Progenitor cell of endocrine pancreas (in vitro differentiated cells): Measurements from ENCODE around the gene RAP1GAP2. TPM values are rescaled to one million over a fixed set of nuclear protein-coding genes. Genes with fewer than 3 reads are reported as not detected.

Experiments
- DNase-seq: peaks from one replicate; pipeline ENCODE4 v3.0.0; 2021; ENCODE audit warnings: low spot score; ENCODE audit not compliant: unreplicated experiment
- H3K27ac Mint-ChIP-seq: 2 replicates; pipeline ENCODE4 v1.8.0; 2021; ENCODE audit warnings: mild to moderate bottlenecking, moderate library complexity, mixed read lengths
- H3K27me3 Mint-ChIP-seq: 2 replicates; pipeline ENCODE4 v1.8.0; 2021; ENCODE audit warnings: mixed read lengths
- H3K36me3 Mint-ChIP-seq: 2 replicates; pipeline ENCODE4 v1.8.0; 2022; ENCODE audit warnings: mixed read lengths; ENCODE audit not compliant: insufficient read depth
- H3K4me1 Mint-ChIP-seq: 2 replicates; pipeline ENCODE4 v1.8.0; 2021; ENCODE audit warnings: low read depth, mixed read lengths
- H3K4me3 Mint-ChIP-seq: 2 replicates; pipeline ENCODE4 v1.8.0; 2021; ENCODE audit warnings: low read depth, mild to moderate bottlenecking, moderate library complexity, mixed read lengths
- H3K9me3 Mint-ChIP-seq: 2 replicates; pipeline ENCODE4 v1.8.0; 2021; ENCODE audit warnings: low read depth, mixed read lengths
- total RNA-seq: library from RNA; stranded (reverse); gene quantifications from 2 replicates; pipeline ENCODE4 v1.2.1, GENCODE V29; 2021
- TF ChIP-seq, protein P1 (sequence below): fragments of 200-600 bp; sonication (generic); IDR thresholded peaks from one replicate; pipeline ENCODE4 v1.5.0; 2021; ENCODE audit warnings: antibody characterized with exemption, mild to moderate bottlenecking; ENCODE audit not compliant: unreplicated experiment

The RAP1GAP2 gene
- total RNA-seq, 1 donor from 2014 or later, result 116 TPM

DNA sequence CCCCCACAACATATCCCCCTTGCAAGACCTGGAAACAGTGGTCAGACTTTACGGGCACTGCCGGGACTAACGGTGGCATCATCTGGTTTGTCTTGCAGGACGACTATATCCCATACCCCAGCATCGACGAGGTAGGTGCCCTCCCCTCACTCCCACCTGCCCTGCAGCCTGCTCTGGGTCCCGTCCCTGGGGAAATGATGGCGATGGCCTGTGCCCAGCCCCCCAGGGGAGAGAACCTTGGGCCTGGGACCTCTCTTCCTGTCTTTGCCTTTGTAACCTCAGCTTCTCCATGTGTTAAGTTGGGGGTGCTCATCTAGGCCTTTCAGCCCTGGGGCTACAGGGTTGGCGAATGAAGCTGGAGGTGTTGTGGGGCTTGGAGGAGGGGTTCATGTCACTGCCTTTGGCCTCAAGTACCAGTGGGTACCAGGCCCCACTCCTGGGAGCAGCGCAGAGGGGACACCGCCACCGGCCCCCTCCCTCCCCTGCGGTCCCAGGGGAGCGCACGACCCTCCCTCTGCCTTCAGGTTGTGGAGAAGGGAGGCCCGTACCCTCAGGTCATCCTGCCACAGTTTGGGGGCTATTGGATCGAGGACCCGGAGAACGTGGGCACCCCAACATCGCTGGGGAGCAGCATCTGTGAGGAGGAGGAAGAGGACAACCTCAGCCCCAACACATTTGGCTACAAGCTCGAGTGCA lies 167.2 kb downstream of the RAP1GAP2 start:
- no peak for DNase-seq
- H3K36me3 Mint-ChIP-seq, result peaks cover 19% of the 10 kb centered on the region
- no peaks in the 10 kb centered on the region for H3K27me3 Mint-ChIP-seq
- H3K4me3 Mint-ChIP-seq, result no peak overlapping the region
- TF ChIP-seq, protein P1, sequence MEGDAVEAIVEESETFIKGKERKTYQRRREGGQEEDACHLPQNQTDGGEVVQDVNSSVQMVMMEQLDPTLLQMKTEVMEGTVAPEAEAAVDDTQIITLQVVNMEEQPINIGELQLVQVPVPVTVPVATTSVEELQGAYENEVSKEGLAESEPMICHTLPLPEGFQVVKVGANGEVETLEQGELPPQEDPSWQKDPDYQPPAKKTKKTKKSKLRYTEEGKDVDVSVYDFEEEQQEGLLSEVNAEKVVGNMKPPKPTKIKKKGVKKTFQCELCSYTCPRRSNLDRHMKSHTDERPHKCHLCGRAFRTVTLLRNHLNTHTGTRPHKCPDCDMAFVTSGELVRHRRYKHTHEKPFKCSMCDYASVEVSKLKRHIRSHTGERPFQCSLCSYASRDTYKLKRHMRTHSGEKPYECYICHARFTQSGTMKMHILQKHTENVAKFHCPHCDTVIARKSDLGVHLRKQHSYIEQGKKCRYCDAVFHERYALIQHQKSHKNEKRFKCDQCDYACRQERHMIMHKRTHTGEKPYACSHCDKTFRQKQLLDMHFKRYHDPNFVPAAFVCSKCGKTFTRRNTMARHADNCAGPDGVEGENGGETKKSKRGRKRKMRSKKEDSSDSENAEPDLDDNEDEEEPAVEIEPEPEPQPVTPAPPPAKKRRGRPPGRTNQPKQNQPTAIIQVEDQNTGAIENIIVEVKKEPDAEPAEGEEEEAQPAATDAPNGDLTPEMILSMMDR, result no peak
- peaks cover 26% of the 10 kb centered on the region for H3K4me1 Mint-ChIP-seq
- no peaks in the 10 kb centered on the region for H3K9me3 Mint-ChIP-seq
- no peak overlapping the region for H3K27ac Mint-ChIP-seq

DNA sequence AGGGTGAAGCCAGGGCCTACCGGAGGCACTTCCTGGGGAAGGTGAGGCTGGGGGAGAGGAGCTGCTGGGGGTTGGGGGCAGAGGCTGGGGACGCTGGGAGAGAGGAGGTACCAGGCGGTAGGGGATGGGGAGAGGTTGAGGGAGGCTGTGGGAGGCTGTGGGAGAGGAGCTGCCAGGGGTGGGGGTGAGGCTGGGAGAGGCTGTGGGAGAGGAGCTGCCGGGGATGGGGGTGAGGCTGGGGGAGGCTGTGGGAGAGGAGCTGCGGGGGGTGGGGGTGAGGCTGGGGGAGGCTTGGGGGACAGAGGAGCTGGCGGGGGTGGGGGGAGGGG lies 167.8 kb downstream of the RAP1GAP2 start:
- no peak overlapping the region for H3K27ac Mint-ChIP-seq
- DNase-seq, result no peak
- TF ChIP-seq, protein P1, result no peak
- H3K9me3 Mint-ChIP-seq, result no peaks in the 10 kb centered on the region
- no peaks in the 10 kb centered on the region for H3K27me3 Mint-ChIP-seq
- no peak overlapping the region for H3K4me3 Mint-ChIP-seq
- H3K4me1 Mint-ChIP-seq, result peaks cover 24% of the 10 kb centered on the region
- peaks cover 19% of the 10 kb centered on the region for H3K36me3 Mint-ChIP-seq

DNA sequence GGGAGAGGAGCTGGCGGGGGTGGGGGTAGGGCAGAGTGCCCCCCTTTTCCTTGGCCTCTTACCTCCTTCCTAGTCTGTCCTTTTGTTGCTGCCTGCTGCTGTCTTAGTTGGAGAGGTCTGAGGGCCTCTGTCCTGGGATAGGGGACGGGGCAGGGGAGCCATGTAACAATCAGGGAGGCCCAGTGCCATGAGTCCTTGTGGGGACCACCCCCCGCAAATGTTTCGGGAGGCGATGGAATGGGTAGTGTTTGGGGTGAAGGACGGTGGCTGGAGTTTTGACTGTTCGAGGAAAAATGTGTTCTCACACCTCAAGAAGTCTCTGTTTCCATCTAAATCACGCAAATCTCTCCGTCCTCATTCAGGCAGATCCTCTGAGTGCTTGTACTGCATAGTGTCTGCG lies 168.1 kb downstream of the RAP1GAP2 start:
- Mint-ChIP-seq H3K9me3 (no peaks in the 10 kb centered on the region), H3K36me3 (peaks cover 19% of the 10 kb centered on the region), H3K4me3 (no peak overlapping the region), H3K27me3 (no peaks in the 10 kb centered on the region), H3K27ac (no peak overlapping the region), H3K4me1 (peaks cover 21% of the 10 kb centered on the region)
- TF ChIP-seq, protein P1, result no peak
- no peak for DNase-seq

- DNase-seq, result no peak
- TF ChIP-seq, protein P1, result no peak
- no peak overlapping the region for H3K4me3 Mint-ChIP-seq
- peaks cover 19% of the 10 kb centered on the region for H3K36me3 Mint-ChIP-seq
- H3K27me3 Mint-ChIP-seq, result no peaks in the 10 kb centered on the region
- H3K9me3 Mint-ChIP-seq, result no peaks in the 10 kb centered on the region
- H3K27ac Mint-ChIP-seq, result no peak overlapping the region
- H3K4me1 Mint-ChIP-seq, result peaks cover 19% of the 10 kb centered on the region
Observed at GRCh38 chr17:2964831-2965230, 168.6 kb downstream of the RAP1GAP2 start.

GRCh38 chr17:2965621-2966595 lies 169.7 kb downstream of the RAP1GAP2 start:
- no peak for DNase-seq
- Mint-ChIP-seq H3K27ac (peak overlapping the region; percentile 90), H3K4me3 (no peak overlapping the region), H3K27me3 (no peaks in the 10 kb centered on the region), H3K4me1 (peaks cover 13% of the 10 kb centered on the region), H3K9me3 (no peaks in the 10 kb centered on the region), H3K36me3 (peaks cover 19% of the 10 kb centered on the region)
- TF ChIP-seq, protein P1, result no peak
